Activated naive CD4-positive, alpha-beta T cell (primary cell): ENCODE data around the gene SLC39A10.
A peak's percentile ranks its signal among the peaks of the same experiment; 100 is the strongest.
"Not testable (repeated sequence)": the region's sequence is repeated elsewhere in the genome, so short reads cannot be mapped to it uniquely, and the experiment has no call there.

Source experiments
- DNase-seq, 4 experiments: peaks; one replicate each; lab custom pipeline; 2025; lab: John Stamatoyannopoulos, UW

Gene SLC39A10

GRCh38 chr2:195656859-195657633, at the start of gene SLC39A10:
Gene SLC39A10, plus strand, starts transcription at chr2:195657226. Its CDS starts 22,817 bp downstream, at chr2:195680043.
- peak; percentile 96 to 99 (median 98) for DNase-seq

- no peak for DNase-seq
These were observed 48.1 kb upstream of the SLC39A10 start for GRCh38 chr2:195608768-195609454.

DNA sequence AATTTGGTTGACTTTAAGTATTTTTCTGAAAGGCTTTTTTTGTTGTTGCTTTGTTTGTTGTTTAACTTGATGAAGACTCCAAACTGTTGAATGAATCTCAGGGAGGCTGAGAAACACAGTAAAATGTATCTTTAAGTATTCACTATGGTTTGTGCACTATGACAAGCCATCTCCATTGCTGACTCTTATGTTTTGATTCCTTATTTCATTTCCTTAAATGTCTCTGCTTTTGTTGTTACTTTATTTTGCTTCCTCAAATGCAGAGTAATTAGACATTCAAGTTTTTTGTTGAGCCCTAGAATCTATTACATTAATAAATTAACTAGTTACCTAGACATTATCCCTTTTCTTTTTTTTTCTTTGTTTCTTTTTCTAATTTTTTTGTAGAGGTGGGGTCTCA, 46.3 kb upstream of the SLC39A10 start:
- DNase-seq, result no peak

- no peak for DNase-seq
These were observed 44.2 kb upstream of the SLC39A10 start for GRCh38 chr2:195612611-195613495.

- DNase-seq, result no peak
These were observed 43.1 kb upstream of the SLC39A10 start for GRCh38 chr2:195613922-195614321.

DNA sequence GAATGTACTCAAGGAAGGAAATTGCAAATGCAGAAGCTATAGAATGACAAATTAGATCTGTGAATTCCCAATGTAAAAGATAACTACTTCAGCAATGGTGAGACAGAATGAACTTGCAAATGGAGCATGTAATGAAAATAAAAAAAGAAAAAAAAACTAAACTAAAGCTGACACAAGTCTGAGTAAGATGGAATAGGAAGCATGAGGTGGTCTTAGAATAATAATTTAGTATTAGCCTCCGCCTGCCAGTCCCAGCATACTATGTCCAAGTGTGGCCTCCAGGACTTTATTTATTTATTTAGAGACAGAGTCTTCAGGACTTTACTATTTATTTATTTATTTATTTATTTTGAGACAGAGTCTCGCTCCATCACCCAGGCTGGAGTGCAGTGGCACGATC, 37.4 kb upstream of the SLC39A10 start:
- no peak for DNase-seq

DNA sequence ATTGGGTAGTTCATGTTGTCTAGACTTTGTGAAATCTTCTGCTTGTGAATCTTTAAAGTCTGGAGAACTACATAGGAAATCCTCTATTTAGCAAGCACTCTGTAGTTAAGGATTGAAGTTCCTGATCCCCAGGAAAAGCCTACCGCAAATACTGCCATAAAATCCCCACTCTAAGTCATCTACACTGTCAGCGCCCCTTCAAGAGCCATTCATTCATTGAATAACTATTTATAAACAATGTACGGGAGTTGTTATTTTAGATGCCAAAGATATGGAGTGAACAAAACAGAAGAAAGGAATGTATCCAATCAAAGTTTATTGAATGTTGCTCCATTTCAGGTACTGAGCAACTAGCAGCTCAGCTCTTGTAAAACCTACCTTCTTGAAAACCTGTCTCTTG, 36.5 kb upstream of the SLC39A10 start:
- no peak for DNase-seq

DNA sequence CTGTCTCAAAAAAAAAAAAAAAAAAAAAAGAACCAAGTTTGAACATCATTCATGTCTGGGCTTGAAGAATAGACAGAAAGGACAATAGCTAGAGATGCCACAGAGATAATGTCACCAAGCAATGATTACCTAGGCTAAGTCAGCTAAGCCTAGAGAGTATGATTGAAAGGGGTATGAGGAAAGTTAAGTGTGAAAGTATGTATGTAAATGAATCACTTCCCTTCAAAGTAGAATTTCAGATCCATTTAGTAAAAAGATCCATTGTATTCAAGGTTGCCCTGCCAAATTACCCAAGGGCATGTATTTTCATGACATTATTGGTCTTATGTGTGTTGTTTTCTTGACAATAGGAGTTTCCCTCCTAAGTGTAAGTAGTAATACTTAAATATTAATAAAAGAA, 34.1 kb upstream of the SLC39A10 start:
- no peak for DNase-seq

DNA sequence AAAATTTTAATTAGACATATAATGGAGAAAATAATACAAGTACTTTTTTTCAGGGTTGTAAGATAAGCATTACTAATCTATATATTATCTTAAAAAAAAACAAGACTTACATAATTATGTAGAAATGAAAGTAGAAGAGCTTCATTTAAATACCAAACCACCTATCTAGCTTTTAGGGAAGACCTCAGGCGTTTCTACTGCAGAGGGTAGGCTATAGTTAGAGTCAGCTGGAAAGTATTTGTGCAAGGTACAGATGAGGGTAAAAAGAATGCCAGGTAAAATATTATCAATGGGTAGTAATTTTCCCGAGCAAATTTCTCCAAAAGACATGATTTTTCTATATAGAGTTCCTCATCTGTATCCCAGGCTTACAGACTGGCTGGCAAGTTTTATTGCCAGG, 30.5 kb upstream of the SLC39A10 start:
- no peak for DNase-seq

- DNase-seq, result no peak
These were observed 28.4 kb upstream of the SLC39A10 start for GRCh38 chr2:195628666-195629065.

DNA sequence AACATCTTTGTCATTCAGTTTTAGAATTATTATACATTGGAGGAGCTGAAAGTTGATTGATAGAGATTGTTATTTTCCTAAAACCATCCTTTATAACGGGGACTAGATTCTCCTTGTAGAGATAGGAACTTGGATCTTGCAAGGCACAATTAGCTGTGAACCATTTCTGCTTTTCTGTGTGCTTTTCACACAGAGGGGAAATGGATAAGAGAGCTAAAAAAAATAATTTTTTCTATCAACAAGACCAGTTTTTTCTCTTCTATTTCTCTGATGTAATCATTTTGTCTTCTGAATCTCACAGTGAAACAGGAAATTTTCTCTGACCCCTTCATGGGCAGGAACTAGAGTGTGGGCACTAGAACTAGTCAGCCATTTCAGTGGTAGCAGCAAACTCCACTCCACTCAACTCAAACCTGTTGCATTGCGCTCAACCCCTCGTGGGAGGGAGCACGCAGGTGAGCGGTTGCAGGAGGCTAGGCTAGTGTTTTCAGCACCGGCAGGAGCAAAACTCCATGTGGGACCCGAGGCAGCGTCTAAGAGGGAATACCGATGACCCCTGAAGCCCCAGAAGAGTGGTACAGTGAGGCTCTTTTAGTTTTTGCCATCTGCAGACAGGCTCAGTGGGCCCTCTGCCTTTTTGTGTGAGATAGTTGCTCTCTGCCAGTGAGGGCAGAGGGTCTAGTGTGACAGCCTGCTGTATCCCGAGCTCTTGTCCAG, 24.0 kb upstream of the SLC39A10 start:
- DNase-seq, result no peak

- no peak for DNase-seq
These were observed 23.5 kb upstream of the SLC39A10 start for GRCh38 chr2:195633573-195633870.

GRCh38 chr2:195633974-195634373, 23.1 kb upstream of the SLC39A10 start:
- DNase-seq, result no peak

- DNase-seq, result no peak
These were observed 20.1 kb upstream of the SLC39A10 start for GRCh38 chr2:195636890-195637289.

- DNase-seq, result no peak
These were observed 18.3 kb upstream of the SLC39A10 start for GRCh38 chr2:195638750-195639149.

- no peak for DNase-seq
These were observed 17.7 kb upstream of the SLC39A10 start for GRCh38 chr2:195639238-195639858.

DNA sequence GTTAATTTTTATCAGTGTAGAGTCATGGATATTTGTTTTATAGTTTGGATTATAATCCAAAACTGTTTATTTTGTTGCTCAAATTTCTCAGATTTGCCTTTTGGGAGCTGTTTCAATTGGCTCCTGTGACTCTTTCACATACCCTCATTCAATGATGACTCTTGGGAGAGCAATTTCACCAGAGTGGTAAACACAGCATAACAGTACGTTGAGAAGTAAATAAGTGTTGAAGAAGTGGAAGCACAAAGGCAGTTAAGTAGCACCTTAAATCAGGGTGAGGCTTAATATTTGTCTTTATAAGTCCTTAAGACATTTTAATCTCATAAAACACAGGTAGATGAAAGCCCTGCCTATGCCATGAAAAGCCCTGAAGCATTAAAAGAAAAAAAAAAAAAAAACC, 17.1 kb upstream of the SLC39A10 start:
- DNase-seq, result no peak

GRCh38 chr2:195642027-195642678, 14.9 kb upstream of the SLC39A10 start:
- DNase-seq, result no peak

DNA sequence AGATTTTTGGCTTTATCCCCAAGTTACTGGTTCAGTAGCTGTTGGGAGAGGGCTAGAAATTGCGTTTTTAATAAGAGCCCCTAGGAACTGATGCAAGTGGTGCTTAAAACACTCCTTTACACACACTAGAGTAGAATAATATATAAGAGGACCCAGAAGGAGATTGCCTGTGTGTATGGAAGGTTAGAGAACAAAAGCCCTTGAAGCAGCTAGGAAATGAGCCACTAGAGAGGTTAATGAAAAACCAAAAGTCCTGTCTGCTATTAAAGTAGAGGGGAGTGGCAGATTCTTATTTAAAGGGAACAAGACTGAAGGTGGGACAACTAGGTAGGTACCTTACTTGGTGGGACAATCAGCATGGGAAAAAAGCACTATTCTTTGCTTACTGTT, 14.4 kb upstream of the SLC39A10 start:
- no peak for DNase-seq

GRCh38 chr2:195644708-195645107, 12.3 kb upstream of the SLC39A10 start:
- DNase-seq, result not testable (repeated sequence)

GRCh38 chr2:195645413-195645812, 11.6 kb upstream of the SLC39A10 start:
- DNase-seq, result no peak
